ENCODE measurements around the gene CHRM4.
A peak's percentile ranks its signal among the peaks of the same experiment; 100 is the strongest.

Gene CHRM4

GRCh38 chr11:46364791-46365190 lies 26.8 kb downstream of the CHRM4 start:
- TF ChIP-seq CTCF (IDR thresholded peaks at IDR 0.05; ENCODE audit: extremely low read depth, insufficient read depth, missing control alignments), result no peak
- no peak for DNase-seq (ENCODE audit: low spot score)
- in situ Hi-C loops (cut with MboI; ENCODE audit: low pct_unique_long_range_greater_than_20kb, low sequenced_read_pairs, unreplicated experiment), result no loop called here

- TF ChIP-seq CTCF (IDR thresholded peaks at IDR 0.05; ENCODE audit: extremely low read depth, insufficient read depth, missing control alignments), result no peak
- DNase-seq (ENCODE audit: low spot score), result no peak
- in situ Hi-C loops (cut with MboI; ENCODE audit: low pct_unique_long_range_greater_than_20kb, low sequenced_read_pairs, unreplicated experiment), result no loop called here
Measured at GRCh38 chr11:46364056-46364455, 27.5 kb downstream of the CHRM4 start.

DNA sequence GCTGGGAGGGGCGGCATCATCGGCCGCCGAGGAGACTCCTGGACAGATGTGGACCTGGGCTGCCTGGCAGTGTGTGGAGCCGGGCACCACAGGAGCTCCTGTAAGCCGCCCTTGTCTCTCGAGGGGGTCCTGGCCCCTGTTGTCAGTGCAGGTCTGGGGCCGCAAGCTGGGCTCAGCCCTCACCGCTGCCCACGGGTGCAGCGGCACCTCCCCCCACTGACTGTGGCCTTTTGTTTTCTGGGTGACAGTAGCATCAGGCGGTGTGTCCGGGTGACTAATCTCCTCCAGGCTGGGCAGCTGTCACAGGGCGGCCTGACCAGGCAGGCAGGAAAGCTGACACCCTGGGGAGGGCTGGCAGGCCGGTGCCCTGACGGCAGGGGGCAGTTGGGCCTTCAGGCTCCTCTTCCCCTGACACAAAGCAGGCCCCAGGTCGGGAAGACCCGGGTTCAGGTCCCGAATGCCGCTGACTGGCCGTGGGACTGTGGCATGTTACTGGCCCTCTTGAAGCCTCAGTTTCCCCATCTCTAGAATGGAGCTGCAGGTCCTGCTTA lies 28.0 kb downstream of the CHRM4 start:
- no peak for DNase-seq (ENCODE audit: low spot score)
- no peak for TF ChIP-seq CTCF (IDR thresholded peaks at IDR 0.05; ENCODE audit: extremely low read depth, insufficient read depth, missing control alignments)
- in situ Hi-C loops (cut with MboI; ENCODE audit: low pct_unique_long_range_greater_than_20kb, low sequenced_read_pairs, unreplicated experiment), result no loop called here

- TF ChIP-seq CTCF (IDR thresholded peaks at IDR 0.05; ENCODE audit: extremely low read depth, insufficient read depth, missing control alignments), result no peak
- in situ Hi-C loops (cut with MboI; ENCODE audit: low pct_unique_long_range_greater_than_20kb, low sequenced_read_pairs, unreplicated experiment), result no loop called here
- DNase-seq (ENCODE audit: low spot score), result no peak
Measured at GRCh38 chr11:46363031-46363407, 28.6 kb downstream of the CHRM4 start.

- in situ Hi-C loops (cut with MboI; ENCODE audit: low pct_unique_long_range_greater_than_20kb, low sequenced_read_pairs, unreplicated experiment), result no loop called here
- no peak for TF ChIP-seq CTCF (IDR thresholded peaks at IDR 0.05; ENCODE audit: extremely low read depth, insufficient read depth, missing control alignments)
Measured at GRCh38 chr11:46362156-46363030, 29.2 kb downstream of the CHRM4 start.

DNA sequence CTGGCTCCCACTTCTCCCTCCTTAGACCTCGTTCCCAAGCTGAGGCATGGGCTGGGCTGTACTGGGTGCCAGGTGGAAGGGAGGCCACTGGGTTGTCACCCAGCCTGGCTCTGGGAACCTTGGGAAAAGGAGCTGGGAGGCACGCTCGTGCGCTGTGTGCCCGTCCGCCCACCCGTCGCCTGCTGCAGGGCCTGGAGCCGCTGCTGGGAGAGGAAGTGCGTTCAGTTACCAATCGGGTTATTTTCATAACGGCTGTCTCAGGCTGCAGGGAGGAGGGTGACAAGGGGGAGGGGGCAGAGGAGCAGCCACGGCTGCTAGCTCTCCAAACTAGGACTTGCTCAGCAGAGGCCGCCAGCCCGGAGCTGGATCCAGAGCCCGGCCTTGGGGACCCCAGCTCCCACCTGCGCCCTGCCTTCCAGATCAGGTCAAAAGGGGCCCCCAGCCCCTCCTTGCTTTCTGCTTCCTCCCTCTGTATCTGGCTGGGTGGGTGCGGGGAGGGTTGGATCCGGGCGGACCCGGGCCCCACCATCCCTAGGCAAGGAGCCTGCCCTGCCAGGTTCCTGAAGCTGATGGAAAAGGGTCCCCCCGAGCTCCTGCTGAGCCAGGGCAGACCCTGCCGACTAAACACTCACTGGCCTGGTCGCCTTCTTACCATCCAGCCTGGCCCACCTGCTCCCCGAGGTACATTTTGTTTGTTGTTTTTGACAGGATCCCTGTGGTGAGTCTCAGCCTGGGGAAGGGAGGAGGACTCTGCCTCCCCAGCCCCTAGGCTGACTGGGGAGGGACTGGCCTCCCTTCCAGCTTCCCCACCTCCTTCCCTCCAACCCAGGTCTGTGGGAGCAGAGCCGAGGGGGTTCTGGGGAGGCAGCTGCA lies 30.1 kb downstream of the CHRM4 start:
- in situ Hi-C loops (cut with MboI; ENCODE audit: low pct_unique_long_range_greater_than_20kb, low sequenced_read_pairs, unreplicated experiment), result no loop called here
- DNase-seq (ENCODE audit: low spot score), result peak; percentile 96

More at GRCh38 chr11:46362156-46363030, 29.2 kb downstream of the CHRM4 start:
- DNase-seq (ENCODE audit: low spot score), result no peak

More for the DNA sequence above, 30.1 kb downstream of the CHRM4 start:
- TF ChIP-seq CTCF (IDR thresholded peaks at IDR 0.05; ENCODE audit: extremely low read depth, insufficient read depth, missing control alignments), result no peak
